Keratinocyte (primary cell): ENCODE data around the gene PAX9.

Experiments used
- EZH2 ChIP-seq: IDR thresholded peaks from one replicate; pipeline ENCODE4 v1.6.1; 2012; ENCODE audit warnings: inconsistent platforms, mild to moderate bottlenecking, low read length, moderate library complexity
- TF ChIP-seq, protein P1 (sequence below), 3 experiments: IDR thresholded peaks in 1 of 3; conservative IDR thresholded peaks in 1 of 3; optimal IDR thresholded peaks in 1 of 3; 2 replicates in 2 of 3; 3 replicates in 1 of 3; pipeline versions ENCODE3 to v1.5.1; 2011; ENCODE audit warnings: low read length in 3 of 3, mild to moderate bottlenecking in 3 of 3, moderate library complexity in 2 of 3, control low read depth in 1 of 3, inconsistent platforms in 1 of 3; ENCODE audit not compliant: insufficient read depth in 2 of 3; ENCODE audit errors: extremely low read depth in 1 of 3

DNA sequence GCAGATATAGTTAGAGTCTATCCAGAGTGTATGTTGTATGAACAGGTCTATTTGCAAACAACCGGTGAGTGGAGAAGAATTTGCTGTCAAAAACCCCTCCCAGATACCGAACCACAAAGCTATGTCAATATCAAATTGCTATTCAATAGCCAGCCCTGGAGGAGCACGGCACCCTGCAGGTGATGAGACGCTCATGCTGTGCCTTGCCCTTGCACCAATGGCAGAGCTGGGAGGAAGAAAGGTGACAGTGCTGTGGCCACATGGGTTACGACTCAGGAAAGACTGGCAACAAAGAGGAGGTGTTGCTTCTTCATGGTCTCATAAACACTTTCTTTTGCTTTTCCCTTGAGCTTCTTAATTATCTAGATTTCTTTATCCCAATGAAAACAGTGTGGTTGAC, 55.7 kb downstream of the PAX9 start:
- TF ChIP-seq, protein P1, sequence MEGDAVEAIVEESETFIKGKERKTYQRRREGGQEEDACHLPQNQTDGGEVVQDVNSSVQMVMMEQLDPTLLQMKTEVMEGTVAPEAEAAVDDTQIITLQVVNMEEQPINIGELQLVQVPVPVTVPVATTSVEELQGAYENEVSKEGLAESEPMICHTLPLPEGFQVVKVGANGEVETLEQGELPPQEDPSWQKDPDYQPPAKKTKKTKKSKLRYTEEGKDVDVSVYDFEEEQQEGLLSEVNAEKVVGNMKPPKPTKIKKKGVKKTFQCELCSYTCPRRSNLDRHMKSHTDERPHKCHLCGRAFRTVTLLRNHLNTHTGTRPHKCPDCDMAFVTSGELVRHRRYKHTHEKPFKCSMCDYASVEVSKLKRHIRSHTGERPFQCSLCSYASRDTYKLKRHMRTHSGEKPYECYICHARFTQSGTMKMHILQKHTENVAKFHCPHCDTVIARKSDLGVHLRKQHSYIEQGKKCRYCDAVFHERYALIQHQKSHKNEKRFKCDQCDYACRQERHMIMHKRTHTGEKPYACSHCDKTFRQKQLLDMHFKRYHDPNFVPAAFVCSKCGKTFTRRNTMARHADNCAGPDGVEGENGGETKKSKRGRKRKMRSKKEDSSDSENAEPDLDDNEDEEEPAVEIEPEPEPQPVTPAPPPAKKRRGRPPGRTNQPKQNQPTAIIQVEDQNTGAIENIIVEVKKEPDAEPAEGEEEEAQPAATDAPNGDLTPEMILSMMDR (optimal IDR thresholded peaks at IDR 0.05 in 1 of 3, IDR thresholded peaks at IDR 0.05 in 1 of 3, conservative IDR thresholded peaks at IDR 0.05 in 1 of 3; ENCODE audit: extremely low read depth in 1 of 3, insufficient read depth in 2 of 3, low read length in 3 of 3): no peak
- no peak for TF ChIP-seq EZH2
